NOMO-1 treated with DMSO at 0.1 percent for 48 hours (cell line): ENCODE results near the gene STAT3.

Experiments used
- DNase-seq: peaks from one replicate; lab custom pipeline; 2025; ENCODE audit not compliant: unreplicated experiment; lab: John Stamatoyannopoulos, UW

Gene STAT3

GRCh38 chr17:42388381-42389134, at the start of gene STAT3:
TSS of gene STAT3 (minus strand) at chr17:42388442. CDS start at chr17:42348516, 39,926 bp downstream.
- DNase-seq: peak; percentile 100

- no peak for DNase-seq
Observed at GRCh38 chr17:42436391-42436790, 48.1 kb upstream of the STAT3 start.

GRCh38 chr17:42431758-42432161, 43.5 kb upstream of the STAT3 start:
- no peak for DNase-seq

- DNase-seq: no peak
Observed at GRCh38 chr17:42429726-42430447, 41.6 kb upstream of the STAT3 start.

- peak; percentile 57 for DNase-seq
Observed at GRCh38 chr17:42428141-42428944, 40.1 kb upstream of the STAT3 start.

GRCh38 chr17:42424991-42425610, 36.9 kb upstream of the STAT3 start:
- DNase-seq: no peak

GRCh38 chr17:42423766-42424165, 35.5 kb upstream of the STAT3 start:
- DNase-seq: no peak

GRCh38 chr17:42422958-42423712, 34.9 kb upstream of the STAT3 start, which contains the start of gene CAVIN1:
TSS of gene CAVIN1 (minus strand) at chr17:42423256. CDS start at chr17:42423097, 159 bp downstream.
- no peak for DNase-seq

- DNase-seq: no peak
Observed at GRCh38 chr17:42422412-42422957, 34.2 kb upstream of the STAT3 start.

GRCh38 chr17:42421507-42422338, 33.5 kb upstream of the STAT3 start:
- no peak for DNase-seq

GRCh38 chr17:42421136-42421506, 32.9 kb upstream of the STAT3 start:
- no peak for DNase-seq

- peak; percentile 65 for DNase-seq
Observed at GRCh38 chr17:42417981-42418380, 29.7 kb upstream of the STAT3 start.

- no peak for DNase-seq
Observed at GRCh38 chr17:42414704-42415409, 26.6 kb upstream of the STAT3 start.

- DNase-seq: no peak
Observed at GRCh38 chr17:42413464-42414040, 25.3 kb upstream of the STAT3 start.

GRCh38 chr17:42411905-42412679, 23.9 kb upstream of the STAT3 start:
- no peak for DNase-seq

GRCh38 chr17:42411361-42411760, 23.1 kb upstream of the STAT3 start:
- DNase-seq: no peak

- no peak for DNase-seq
Observed at GRCh38 chr17:42410319-42410685, 22.1 kb upstream of the STAT3 start.
